Stomach (tissue), 4 donors: ENCODE results near the gene SLC38A3.

Experiments
- CTCF ChIP-seq, 7 experiments: fragments of 450-650 bp in 4 of 7; fragments of 200-600 bp in 3 of 7; sonication (generic) in 3 of 7; IDR thresholded peaks; one replicate each; pipeline ENCODE4 v1.5.1; 2016 to 2019; ENCODE audit warnings: antibody characterized with exemption in 7 of 7, control low read depth in 2 of 7, mild to moderate bottlenecking in 1 of 7
- EP300 ChIP-seq: sonication (generic); formaldehyde crosslinking; IDR thresholded peaks from one replicate; pipeline ENCODE4 v1.6.1; 2017; ENCODE audit warnings: antibody characterized with exemption
- POLR2A ChIP-seq, 4 donors: fragments of 450-650 bp; IDR thresholded peaks; one replicate each; pipeline ENCODE4 v1.6.1; 2016; ENCODE audit warnings: antibody characterized with exemption in 4 of 4, control low read depth in 2 of 4, mild to moderate bottlenecking in 1 of 4, moderate library complexity in 1 of 4
- POLR2AphosphoS5 ChIP-seq, 3 donors: sonication (generic); formaldehyde crosslinking; IDR thresholded peaks; one replicate each; pipeline ENCODE4 v1.6.1; 2016; ENCODE audit warnings: antibody characterized with exemption in 3 of 3

- no peak for TF ChIP-seq POLR2A (IDR thresholded peaks at IDR 0.05)
- no peak for TF ChIP-seq CTCF (IDR thresholded peaks at IDR 0.05)
- no peak for TF ChIP-seq EP300
- no peak for TF ChIP-seq POLR2AphosphoS5 (IDR thresholded peaks at IDR 0.05)
Measured at GRCh38 chr3:50230794-50231125, 25.7 kb downstream of the SLC38A3 start.
